ENCODE data around the gene OR2C3. TPM values are rescaled to one million over a fixed set of nuclear protein-coding genes. Genes with fewer than 3 reads are reported as not detected.

Gene OR2C3
- not detected for total RNA-seq
- not detected for polyA plus RNA-seq (2013, experiment 1 of 2)
- not detected for polyA plus RNA-seq (2013, experiment 2 of 2)
- long read RNA-seq, experiment 1, result 0 reads
- long read RNA-seq, experiment 2, result 0 reads
- long read RNA-seq, experiment 3, result 0 reads
- long read RNA-seq, experiment 4, result 0 reads

DNA sequence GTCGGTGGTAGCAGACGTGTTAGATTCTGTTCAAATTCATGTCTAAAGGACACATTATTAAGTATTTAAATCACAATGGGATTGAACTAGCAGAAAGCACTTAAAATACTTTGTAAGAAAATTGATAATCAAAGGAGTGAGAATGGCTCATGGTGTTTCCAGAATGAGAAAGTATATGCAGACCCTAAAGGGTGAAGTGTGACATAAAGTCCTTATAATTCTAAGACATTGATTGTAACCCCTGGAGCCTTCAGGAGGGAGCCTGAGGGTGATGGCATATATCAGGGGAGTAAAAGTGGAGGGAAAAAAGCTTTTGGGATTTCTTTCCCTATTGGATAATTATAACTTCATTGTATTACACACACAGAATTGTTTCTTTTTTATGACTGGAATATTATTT is at the start of gene OR2C3:
TSS of gene OR2C3 (minus strand) at position 101 of the 400 bp plus-strand sequence. CDS start 3,929 bp downstream, outside the sequence.
- Mint-ChIP-seq H3K4me3 (no peak within 1 kb of the TSS), H3K27me3 (ENCODE audit: insufficient read depth) (no peaks in the 10 kb centered on the region), H3K9me3 (no peaks in the 10 kb centered on the region), H3K27ac (no peak within 1 kb of the TSS), H3K4me1 (no peaks in the 10 kb centered on the region), H3K36me3 (ENCODE audit: low read depth) (no peaks in the 10 kb centered on the region)
- Histone ChIP-seq H3K27me3 (ENCODE audit: control insufficient read depth, insufficient read depth, low read length, poor library complexity, severe bottlenecking) (no peaks in the 10 kb centered on the region), H3K27ac (ENCODE audit: low read depth, low read length) (no peak within 1 kb of the TSS), H3K9me3 (ENCODE audit: control insufficient read depth, low read length) (no peaks in the 10 kb centered on the region), H3K36me3 (ENCODE audit: control insufficient read depth, insufficient read depth, low read length) (no peaks in the 10 kb centered on the region), H3K9ac (ENCODE audit: extremely low read depth, low read length, poor library complexity, severe bottlenecking) (no peak within 1 kb of the TSS), H3K4me3 (ENCODE audit: low read length) (no peak within 1 kb of the TSS), H3K4me1 (ENCODE audit: control insufficient read depth, insufficient read depth, low read length) (no peaks in the 10 kb centered on the region)
- TF ChIP-seq CTCF (conservative IDR thresholded peaks at IDR 0.05), result no peak
- 83 to 100% methylated on average over 2 of the region's 2 CpGs for WGBS, 2 experiments (ENCODE audit: insufficient coverage in 1 of 2, insufficient read length in 1 of 2)
- no peak for DNase-seq

GRCh38 chr1:247578946-247579460 is 42.8 kb upstream of the OR2C3 start:
- no peaks in the 10 kb centered on the region for H3K4me1 ChIP-seq (ENCODE audit: control insufficient read depth, insufficient read depth, low read length)
- Mint-ChIP-seq H3K4me1 (no peaks in the 10 kb centered on the region), H3K36me3 (ENCODE audit: low read depth) (no peaks in the 10 kb centered on the region), H3K4me3 (no peak overlapping the region), H3K27ac (no peak overlapping the region), H3K27me3 (ENCODE audit: insufficient read depth) (no peaks in the 10 kb centered on the region), H3K9me3 (no peaks in the 10 kb centered on the region)
- H3K9ac ChIP-seq (ENCODE audit: extremely low read depth, low read length, poor library complexity, severe bottlenecking), result no peak overlapping the region
- DNase-seq, result no peak
- TF ChIP-seq CTCF (conservative IDR thresholded peaks at IDR 0.05), result no peak
- H3K27ac ChIP-seq (ENCODE audit: low read depth, low read length), result no peak overlapping the region
- H3K9me3 ChIP-seq (ENCODE audit: control insufficient read depth, low read length), result no peaks in the 10 kb centered on the region
- no peak overlapping the region for H3K4me3 ChIP-seq (ENCODE audit: low read length)
- H3K27me3 ChIP-seq (ENCODE audit: control insufficient read depth, insufficient read depth, low read length, poor library complexity, severe bottlenecking), result no peaks in the 10 kb centered on the region
- no peaks in the 10 kb centered on the region for H3K36me3 ChIP-seq (ENCODE audit: control insufficient read depth, insufficient read depth, low read length)
- 91% methylated on average over 4 to 5 of the region's 5 CpGs for WGBS, 2 experiments (ENCODE audit: insufficient coverage in 1 of 2, insufficient read length in 1 of 2)

DNA sequence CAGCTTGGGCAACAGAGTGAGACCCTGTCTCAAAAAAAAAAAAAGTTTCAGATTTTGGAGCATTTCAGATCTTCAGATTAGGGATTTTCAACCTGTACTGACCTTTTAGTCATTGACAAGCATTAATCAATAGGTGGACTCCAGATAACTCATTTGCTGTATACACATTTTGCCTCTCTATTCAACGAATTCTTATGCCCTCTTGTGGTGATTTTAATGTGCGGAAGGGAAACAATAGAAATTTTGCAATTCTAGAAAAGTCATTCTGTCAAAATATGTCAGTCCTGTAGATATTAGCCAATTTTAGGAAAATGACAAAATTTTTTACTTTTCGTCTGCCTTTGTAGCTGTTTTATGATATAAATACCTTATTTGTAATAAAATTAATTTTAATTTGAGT is 40.3 kb upstream of the OR2C3 start:
- peak; percentile 75 for TF ChIP-seq CTCF (conservative IDR thresholded peaks at IDR 0.05)
- H3K9ac ChIP-seq (ENCODE audit: extremely low read depth, low read length, poor library complexity, severe bottlenecking), result no peak overlapping the region
- no peak overlapping the region for H3K27ac Mint-ChIP-seq
- H3K4me3 ChIP-seq (ENCODE audit: low read length), result no peak overlapping the region
- H3K4me3 Mint-ChIP-seq, result no peak overlapping the region
- H3K9me3 Mint-ChIP-seq, result no peaks in the 10 kb centered on the region
- no peaks in the 10 kb centered on the region for H3K27me3 ChIP-seq (ENCODE audit: control insufficient read depth, insufficient read depth, low read length, poor library complexity, severe bottlenecking)
- no peaks in the 10 kb centered on the region for H3K4me1 Mint-ChIP-seq
- H3K4me1 ChIP-seq (ENCODE audit: control insufficient read depth, insufficient read depth, low read length), result no peaks in the 10 kb centered on the region
- no peaks in the 10 kb centered on the region for H3K36me3 Mint-ChIP-seq (ENCODE audit: low read depth)
- H3K36me3 ChIP-seq (ENCODE audit: control insufficient read depth, insufficient read depth, low read length), result no peaks in the 10 kb centered on the region
- no peak for DNase-seq
- H3K27ac ChIP-seq (ENCODE audit: low read depth, low read length), result no peak overlapping the region
- H3K27me3 Mint-ChIP-seq (ENCODE audit: insufficient read depth), result no peaks in the 10 kb centered on the region
- no peaks in the 10 kb centered on the region for H3K9me3 ChIP-seq (ENCODE audit: control insufficient read depth, low read length)
- 64 to 80% methylated on average over 1 to 3 of the region's 3 CpGs for WGBS, 2 experiments (ENCODE audit: insufficient coverage in 1 of 2, insufficient read length in 1 of 2)
